AG09319 (cell line): ENCODE measurements around the gene MSANTD1.

Source experiments
- DNase-seq: peaks from one replicate; pipeline ENCODE4 v3.0.0-alpha.2; 2010; ENCODE audit warnings: low read depth; ENCODE audit errors: extremely low read depth
- CTCF ChIP-seq: IDR thresholded peaks from 2 replicates; pipeline ENCODE4 v1.5.1; 2011; ENCODE audit warnings: low read depth, mild to moderate bottlenecking, inconsistent platforms, low read length, moderate library complexity

Gene MSANTD1

DNA sequence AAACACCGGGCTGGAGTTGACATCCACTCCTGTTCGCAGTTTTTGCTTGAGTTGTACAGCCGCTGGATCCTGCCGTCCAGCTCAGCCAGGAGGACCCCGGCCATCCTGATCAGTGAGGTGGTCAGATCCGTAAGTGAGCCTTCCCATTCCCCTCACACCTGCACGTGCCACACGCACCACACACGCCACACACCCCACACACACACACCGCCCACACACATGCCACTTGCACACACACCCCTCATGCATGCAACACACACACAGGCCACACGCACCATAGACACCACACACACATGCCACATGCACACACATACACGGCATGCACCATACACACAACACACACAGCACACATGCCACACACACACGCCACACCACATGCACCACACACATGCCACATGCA, 20.1 kb upstream of the MSANTD1 start:
- no peak for DNase-seq
- TF ChIP-seq CTCF = no peak

GRCh38 chr4:3229328-3229727, 19.6 kb upstream of the MSANTD1 start:
- TF ChIP-seq CTCF = no peak
- DNase-seq = no peak

- no peak for TF ChIP-seq CTCF
- no peak for DNase-seq
Measured at GRCh38 chr4:3229964-3230363, 19.0 kb upstream of the MSANTD1 start.

DNA sequence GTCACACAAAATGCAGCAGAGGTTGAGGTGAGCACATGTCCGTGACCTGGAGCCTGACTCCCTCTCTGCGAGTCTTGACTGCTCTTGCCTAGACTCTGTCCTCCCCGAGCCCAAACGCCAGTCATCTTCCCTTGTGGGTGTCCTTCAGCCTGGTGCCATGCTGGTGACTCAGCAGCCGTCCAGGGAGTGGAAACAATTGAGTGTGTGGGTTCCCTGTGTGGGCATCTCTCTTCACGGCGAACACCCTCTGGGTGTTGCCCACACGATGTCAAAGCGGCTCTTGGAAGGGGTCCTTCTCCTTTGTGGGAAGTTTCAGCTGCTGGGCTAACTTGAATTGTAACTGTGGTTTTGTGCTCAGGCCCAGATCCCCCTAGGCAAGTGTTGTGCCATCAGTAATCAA, 17.5 kb upstream of the MSANTD1 start:
- TF ChIP-seq CTCF = no peak
- DNase-seq = no peak

- no peak for TF ChIP-seq CTCF
- no peak for DNase-seq
Measured at GRCh38 chr4:3232001-3232400, 17.0 kb upstream of the MSANTD1 start.

- TF ChIP-seq CTCF = no peak
- DNase-seq = no peak
Measured at GRCh38 chr4:3232871-3233271, 16.1 kb upstream of the MSANTD1 start.

- DNase-seq = no peak
- TF ChIP-seq CTCF = no peak
Measured at GRCh38 chr4:3233391-3234071, 15.4 kb upstream of the MSANTD1 start.
